ENCODE measurements around the gene CUL5.

The CUL5 gene

GRCh38 chr11:108137212-108137611 lies 128.5 kb downstream of the CUL5 start:
- Histone ChIP-seq H3K4me2 (ENCODE audit: insufficient read depth, low read length, poor library complexity, severe bottlenecking) (no peak overlapping the region), H3K27ac (replicated peaks; ENCODE audit: low read length) (no peak overlapping the region), H3K9ac (ENCODE audit: low read depth, low read length, poor library complexity) (no peak overlapping the region), H3K36me3 (replicated peaks in 1 of 2; ENCODE audit: control insufficient read depth in 2 of 2, insufficient read depth in 2 of 2, low read length in 2 of 2) (peaks cover 0 to 64% of the 10 kb centered on the region in 2 donors), H4K91ac (ENCODE audit: low read depth, low read length, poor library complexity) (no peak overlapping the region), H3K14ac (ENCODE audit: low read length) (no peak overlapping the region), H2AK5ac (ENCODE audit: low read depth, low read length) (no peak overlapping the region), H3K79me1 (ENCODE audit: low read depth, low read length) (no peaks in the 10 kb centered on the region), H2AFZ (ENCODE audit: low read length) (no peak overlapping the region), H3K4ac (ENCODE audit: low read length) (no peak overlapping the region), H2BK15ac (ENCODE audit: low read length) (no peak overlapping the region), H4K8ac (ENCODE audit: low read depth, low read length) (no peak overlapping the region), H3K27me3 (ENCODE audit: control insufficient read depth in 3 of 3, insufficient read depth in 3 of 3, low read depth in 1 of 3, low read length in 3 of 3) (no peaks in the 10 kb centered on the region), H2BK5ac (ENCODE audit: low read length) (no peak overlapping the region), H3K9me3 (replicated peaks in 1 of 2; ENCODE audit: control insufficient read depth in 2 of 2, insufficient read depth in 1 of 2, low read depth in 1 of 2, low read length in 2 of 2) (no peaks in the 10 kb centered on the region), H3K4me3 (ENCODE audit: low read length in 2 of 2) (no peak overlapping the region), H3K4me1 (ENCODE audit: control insufficient read depth in 2 of 2, insufficient read depth in 1 of 2, low read depth in 1 of 2, low read length in 2 of 2) (no peaks in the 10 kb centered on the region), H3K18ac (ENCODE audit: low read length) (no peak overlapping the region), H2BK120ac (ENCODE audit: low read depth, low read length) (no peak overlapping the region), H3K23ac (ENCODE audit: low read depth, low read length, poor library complexity) (no peak overlapping the region), H2BK12ac (ENCODE audit: low read length) (no peak overlapping the region)
- DNase-seq (ENCODE audit: low spot score), result no peak
- WGBS, 2 donors (ENCODE audit: extremely low coverage in 2 of 2, insufficient read length in 2 of 2, insufficient replicate concordance in 1 of 2), result no CpG with 5 or more reads among the region's 1 CpG

GRCh38 chr11:108142304-108142703 lies 133.6 kb downstream of the CUL5 start:
- no peaks in the 10 kb centered on the region for H3K27me3 ChIP-seq (ENCODE audit: control insufficient read depth in 3 of 3, insufficient read depth in 3 of 3, low read depth in 1 of 3, low read length in 3 of 3)
- no peak overlapping the region for H3K4me2 ChIP-seq (ENCODE audit: insufficient read depth, low read length, poor library complexity, severe bottlenecking)
- H2BK120ac ChIP-seq (ENCODE audit: low read depth, low read length), result no peak overlapping the region
- no peak overlapping the region for H3K23ac ChIP-seq (ENCODE audit: low read depth, low read length, poor library complexity)
- H3K18ac ChIP-seq (ENCODE audit: low read length), result no peak overlapping the region
- no peaks in the 10 kb centered on the region for H3K79me1 ChIP-seq (ENCODE audit: low read depth, low read length)
- H2AFZ ChIP-seq (ENCODE audit: low read length), result no peak overlapping the region
- no peak overlapping the region for H3K4me3 ChIP-seq (ENCODE audit: low read length in 2 of 2)
- H3K9me3 ChIP-seq (replicated peaks in 1 of 2; ENCODE audit: control insufficient read depth in 2 of 2, insufficient read depth in 1 of 2, low read depth in 1 of 2, low read length in 2 of 2), result no peaks in the 10 kb centered on the region
- no peak overlapping the region for H3K9ac ChIP-seq (ENCODE audit: low read depth, low read length, poor library complexity)
- no peak overlapping the region for H2BK5ac ChIP-seq (ENCODE audit: low read length)
- H4K91ac ChIP-seq (ENCODE audit: low read depth, low read length, poor library complexity), result no peak overlapping the region
- no peak overlapping the region for H4K8ac ChIP-seq (ENCODE audit: low read depth, low read length)
- H2BK12ac ChIP-seq (ENCODE audit: low read length), result no peak overlapping the region
- no peaks in the 10 kb centered on the region for H3K4me1 ChIP-seq (ENCODE audit: control insufficient read depth in 2 of 2, insufficient read depth in 1 of 2, low read depth in 1 of 2, low read length in 2 of 2)
- no peak overlapping the region for H2BK15ac ChIP-seq (ENCODE audit: low read length)
- no peak overlapping the region for H3K14ac ChIP-seq (ENCODE audit: low read length)
- WGBS, 2 donors (ENCODE audit: extremely low coverage in 2 of 2, insufficient read length in 2 of 2, insufficient replicate concordance in 1 of 2), result no CpG with 5 or more reads among the region's 7 CpGs
- DNase-seq (ENCODE audit: low spot score), result no peak
- H3K4ac ChIP-seq (ENCODE audit: low read length), result no peak overlapping the region
- peaks cover 1 to 83% of the 10 kb centered on the region in 2 donors for H3K36me3 ChIP-seq (replicated peaks in 1 of 2; ENCODE audit: control insufficient read depth in 2 of 2, insufficient read depth in 2 of 2, low read length in 2 of 2)
- no peak overlapping the region for H3K27ac ChIP-seq (replicated peaks; ENCODE audit: low read length)
- no peak overlapping the region for H2AK5ac ChIP-seq (ENCODE audit: low read depth, low read length)

- Histone ChIP-seq H2BK120ac (ENCODE audit: low read depth, low read length) (no peak overlapping the region), H3K36me3 (replicated peaks in 1 of 2; ENCODE audit: control insufficient read depth in 2 of 2, insufficient read depth in 2 of 2, low read length in 2 of 2) (peaks cover 1 to 97% of the 10 kb centered on the region in 2 donors), H3K4me3 (ENCODE audit: low read length in 2 of 2) (no peak overlapping the region), H2AFZ (ENCODE audit: low read length) (no peak overlapping the region), H3K18ac (ENCODE audit: low read length) (no peak overlapping the region), H3K23ac (ENCODE audit: low read depth, low read length, poor library complexity) (no peak overlapping the region), H4K91ac (ENCODE audit: low read depth, low read length, poor library complexity) (no peak overlapping the region), H2BK15ac (ENCODE audit: low read length) (no peak overlapping the region), H3K14ac (ENCODE audit: low read length) (no peak overlapping the region), H4K8ac (ENCODE audit: low read depth, low read length) (no peak overlapping the region), H3K4ac (ENCODE audit: low read length) (no peak overlapping the region), H3K4me1 (ENCODE audit: control insufficient read depth in 2 of 2, insufficient read depth in 1 of 2, low read depth in 1 of 2, low read length in 2 of 2) (no peaks in the 10 kb centered on the region), H3K4me2 (ENCODE audit: insufficient read depth, low read length, poor library complexity, severe bottlenecking) (no peak overlapping the region), H2AK5ac (ENCODE audit: low read depth, low read length) (no peak overlapping the region), H3K9me3 (replicated peaks in 1 of 2; ENCODE audit: control insufficient read depth in 2 of 2, insufficient read depth in 1 of 2, low read depth in 1 of 2, low read length in 2 of 2) (no peaks in the 10 kb centered on the region), H3K9ac (ENCODE audit: low read depth, low read length, poor library complexity) (no peak overlapping the region), H3K27me3 (ENCODE audit: control insufficient read depth in 3 of 3, insufficient read depth in 3 of 3, low read depth in 1 of 3, low read length in 3 of 3) (no peaks in the 10 kb centered on the region), H3K79me1 (ENCODE audit: low read depth, low read length) (no peaks in the 10 kb centered on the region), H3K27ac (replicated peaks; ENCODE audit: low read length) (no peak overlapping the region), H2BK5ac (ENCODE audit: low read length) (no peak overlapping the region), H2BK12ac (ENCODE audit: low read length) (no peak overlapping the region)
- no CpG with 5 or more reads among the region's 3 CpGs for WGBS, 2 donors (ENCODE audit: extremely low coverage in 2 of 2, insufficient read length in 2 of 2, insufficient replicate concordance in 1 of 2)
- no peak for DNase-seq (ENCODE audit: low spot score)
These were observed 135.9 kb downstream of the CUL5 start for GRCh38 chr11:108144615-108145014.

- Histone ChIP-seq H3K27ac (replicated peaks; ENCODE audit: low read length) (no peak overlapping the region), H3K4me3 (ENCODE audit: low read length in 2 of 2) (no peak overlapping the region), H3K18ac (ENCODE audit: low read length) (no peak overlapping the region), H3K4me2 (ENCODE audit: insufficient read depth, low read length, poor library complexity, severe bottlenecking) (no peak overlapping the region), H2AK5ac (ENCODE audit: low read depth, low read length) (no peak overlapping the region), H4K91ac (ENCODE audit: low read depth, low read length, poor library complexity) (no peak overlapping the region), H3K4ac (ENCODE audit: low read length) (no peak overlapping the region), H2BK5ac (ENCODE audit: low read length) (no peak overlapping the region), H3K23ac (ENCODE audit: low read depth, low read length, poor library complexity) (no peak overlapping the region), H3K4me1 (ENCODE audit: control insufficient read depth in 2 of 2, insufficient read depth in 1 of 2, low read depth in 1 of 2, low read length in 2 of 2) (no peaks in the 10 kb centered on the region), H3K9me3 (replicated peaks in 1 of 2; ENCODE audit: control insufficient read depth in 2 of 2, insufficient read depth in 1 of 2, low read depth in 1 of 2, low read length in 2 of 2) (no peaks in the 10 kb centered on the region), H2BK15ac (ENCODE audit: low read length) (no peak overlapping the region), H2BK120ac (ENCODE audit: low read depth, low read length) (no peak overlapping the region), H4K8ac (ENCODE audit: low read depth, low read length) (no peak overlapping the region), H3K14ac (ENCODE audit: low read length) (no peak overlapping the region), H3K9ac (ENCODE audit: low read depth, low read length, poor library complexity) (no peak overlapping the region), H2BK12ac (ENCODE audit: low read length) (no peak overlapping the region), H3K27me3 (ENCODE audit: control insufficient read depth in 3 of 3, insufficient read depth in 3 of 3, low read depth in 1 of 3, low read length in 3 of 3) (no peaks in the 10 kb centered on the region), H2AFZ (ENCODE audit: low read length) (no peak overlapping the region), H3K79me1 (ENCODE audit: low read depth, low read length) (no peaks in the 10 kb centered on the region), H3K36me3 (replicated peaks in 1 of 2; ENCODE audit: control insufficient read depth in 2 of 2, insufficient read depth in 2 of 2, low read length in 2 of 2) (peaks cover 9 to 97% of the 10 kb centered on the region in 2 donors)
- WGBS, 2 donors (ENCODE audit: extremely low coverage in 2 of 2, insufficient read length in 2 of 2, insufficient replicate concordance in 1 of 2), result no CpG with 5 or more reads among the region's 1 CpG
- DNase-seq (ENCODE audit: low spot score), result no peak
These were observed 138.5 kb downstream of the CUL5 start for GRCh38 chr11:108147150-108147549.

All from neuronal stem cell (in vitro differentiated cells).